HepG2 (cell line): ENCODE data around the gene RHBDD2. TPM values are rescaled to one million over a fixed set of nuclear protein-coding genes. Genes with fewer than 3 reads are reported as not detected.

ENCODE experiments used
- CREM ChIP-seq, 2 experiments: sonication (generic) in 1 of 2; formaldehyde crosslinking in 1 of 2; IDR thresholded peaks; 2 replicates each; pipeline versions ENCODE4 v1.4.0 to v1.6.1; 2016 to 2020; ENCODE audit warnings: antibody characterized with exemption in 1 of 2, mild to moderate bottlenecking in 1 of 2, missing genetic modification reagents in 1 of 2
- ETV5 ChIP-seq: IDR thresholded peaks from 2 replicates; pipeline ENCODE4 v1.6.1; 2018; ENCODE audit warnings: missing biosample characterization, missing genetic modification reagents, inconsistent platforms, borderline replicate concordance
- FOXA1 ChIP-seq, 2 experiments: fragments of 450-650 bp in 1 of 2; sonication (generic) in 1 of 2; formaldehyde crosslinking in 1 of 2; IDR thresholded peaks; 2 replicates each; pipeline versions ENCODE4 v1.4.0 to v1.6.1; 2016 to 2020; ENCODE audit warnings: missing genetic modification reagents in 1 of 2
- GFI1 ChIP-seq: sonication (generic); formaldehyde crosslinking; IDR thresholded peaks from 2 replicates; pipeline ENCODE4 v1.5.0; 2020; ENCODE audit warnings: missing genetic modification reagents, mild to moderate bottlenecking, borderline replicate concordance
- GTF2F1 ChIP-seq: fragments of 150-350 bp; IDR thresholded peaks from 2 replicates; pipeline ENCODE4 v1.6.1; 2014; ENCODE audit warnings: low read length
- IRX3 ChIP-seq: sonication (generic); formaldehyde crosslinking; IDR thresholded peaks from 2 replicates; pipeline ENCODE4 v1.8.1; 2023; ENCODE audit warnings: mild to moderate bottlenecking, low read depth, missing genetic modification reagents, borderline replicate concordance
- NFKB2 ChIP-seq: sonication (generic); formaldehyde crosslinking; IDR thresholded peaks from 2 replicates; pipeline ENCODE4 v1.4.0; 2020; ENCODE audit warnings: missing genetic modification reagents, borderline replicate concordance
- NR3C1 ChIP-seq: sonication (generic); formaldehyde crosslinking; IDR thresholded peaks from 2 replicates; pipeline ENCODE4 v1.4.0; 2020; ENCODE audit warnings: missing genetic modification reagents
- SAP130 ChIP-seq: IDR thresholded peaks from 2 replicates; pipeline ENCODE4 v1.6.1; 2016; ENCODE audit warnings: low read depth
- SNAPC2 ChIP-seq: sonication (generic); formaldehyde crosslinking; IDR thresholded peaks from 2 replicates; pipeline ENCODE4 v1.8.1; 2022; ENCODE audit warnings: mild to moderate bottlenecking, missing genetic modification reagents
- TCF7L2 ChIP-seq: IDR thresholded peaks from 2 replicates; pipeline ENCODE4 v1.6.1; 2011; ENCODE audit warnings: mild to moderate bottlenecking, low read depth, low read length, moderate library complexity
- polyA plus RNA-seq, 8 experiments: library from polyadenylated mRNA; depleted of rRNA in 3 of 8; stranded (reverse) in 7 of 8; unstranded in 1 of 8; fragments of >200 nt; fragmentation: Illumina TruSeq in 4 of 8; extraction: Trizol in 4 of 8; gene quantifications; 2 replicates each; pipeline versions ENCODE4 v1.2.1 to v1.2.3, GENCODE V29; 2011 to 2016; ENCODE audit warnings: low read depth in 4 of 8, missing spikeins in 1 of 8, mixed read lengths in 1 of 8; ENCODE audit not compliant: insufficient read depth in 1 of 8
- total RNA-seq, 5 experiments: library from RNA; depleted of rRNA; stranded (reverse); fragments of >200 nt; fragmentation: Illumina TruSeq; extraction: Trizol; gene quantifications; 2 replicates each; pipeline ENCODE4 v1.2.3, GENCODE V29; 2016; ENCODE audit warnings: low read depth in 1 of 5
- TF ChIP-seq, protein P1 (sequence below): sonication (generic); formaldehyde crosslinking; IDR thresholded peaks from 2 replicates; pipeline ENCODE4 v1.8.1; 2023; ENCODE audit warnings: mild to moderate bottlenecking, missing genetic modification reagents
- TF ChIP-seq, protein P2 (sequence below): sonication (generic); formaldehyde crosslinking; IDR thresholded peaks from one replicate; pipeline ENCODE4 v1.5.1; 2020; ENCODE audit warnings: mild to moderate bottlenecking, missing genetic modification reagents; ENCODE audit errors: not compliant biosample characterization
- TF ChIP-seq, protein P3 (sequence below): sonication (generic); formaldehyde crosslinking; IDR thresholded peaks from 2 replicates; pipeline ENCODE4 v1.5.1; 2020; ENCODE audit warnings: mild to moderate bottlenecking, missing genetic modification reagents, moderate library complexity
- TF ChIP-seq, protein P4 (sequence below): sonication (generic); formaldehyde crosslinking; IDR thresholded peaks from 2 replicates; pipeline ENCODE4 v1.4.0; 2020; ENCODE audit warnings: missing genetic modification reagents; ENCODE audit errors: not compliant biosample characterization

The RHBDD2 gene
- total and polyA plus RNA-seq, 2 of the 13 experiments (the other 11 are each of a cell fraction or from before 2014, with no cell fraction given): 23.1 to 26.4 TPM

DNA sequence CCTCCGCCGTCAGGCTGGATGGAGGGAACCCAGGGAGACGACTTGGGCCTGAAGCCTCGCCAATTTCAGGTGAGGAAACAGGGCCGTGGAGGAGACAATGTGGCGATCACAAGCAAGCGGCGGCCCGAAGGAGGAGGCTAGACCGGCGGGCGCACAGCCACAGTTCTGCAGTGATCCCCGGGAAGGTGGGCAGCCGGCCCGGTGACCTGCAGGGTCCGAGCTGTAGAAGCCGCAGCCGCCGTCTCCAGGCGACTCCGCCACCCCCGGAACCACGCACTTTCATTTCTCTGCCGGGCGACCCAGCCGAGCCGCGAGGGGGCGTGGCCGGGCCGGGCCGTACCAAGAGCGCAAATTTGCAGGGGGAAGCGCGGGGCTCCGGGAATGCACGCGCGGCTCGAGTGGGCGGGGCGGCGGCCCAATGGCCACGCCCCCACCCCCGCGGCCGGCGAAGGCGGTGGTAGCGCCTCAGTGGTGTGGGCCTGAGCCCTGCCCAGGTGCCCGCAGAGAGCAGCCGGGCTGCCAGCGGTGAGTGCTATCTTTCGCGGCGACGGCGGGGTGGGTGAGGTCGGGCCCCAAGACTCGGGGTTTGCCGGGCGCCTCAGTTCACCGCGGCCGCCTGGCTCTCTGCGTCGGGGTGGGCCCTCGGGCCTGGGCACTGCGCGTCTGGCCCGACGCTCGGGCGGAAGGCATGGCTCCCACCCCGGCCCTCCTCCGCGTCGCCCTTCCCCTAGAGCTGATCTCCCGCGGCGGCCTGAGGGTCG is 36.0 kb downstream of the RHBDD2 start, which contains the start of gene POR (continued):
- TF ChIP-seq IRX3 (CRISPR knock-in tag) (peak; percentile 64; the same call in 1 of the 2 replicates), SAP130 (peak; percentile 91), SNAPC2 (CRISPR knock-in tag) (peak; percentile 76; the same call in 1 of the 2 replicates), FOXA1 (IDR thresholded peaks at IDR 0.05) (no peak), FOXA1 (CRISPR knock-in tag; IDR thresholded peaks at IDR 0.05) (no peak; the same call in 1 of the 2 replicates), GFI1 (CRISPR knock-in tag) (peak; percentile 88), NFKB2 (peak; percentile 83), TCF7L2 (no peak), ETV5 (CRISPR knock-in tag) (peak; percentile 66), CREM (IDR thresholded peaks at IDR 0.05) (no peak), CREM (CRISPR knock-in tag; IDR thresholded peaks at IDR 0.05) (no peak), GTF2F1 (peak; percentile 64; the same call in 1 of the 2 replicates), NR3C1 (CRISPR knock-in tag) (no peak)
- TF ChIP-seq, protein P1, sequence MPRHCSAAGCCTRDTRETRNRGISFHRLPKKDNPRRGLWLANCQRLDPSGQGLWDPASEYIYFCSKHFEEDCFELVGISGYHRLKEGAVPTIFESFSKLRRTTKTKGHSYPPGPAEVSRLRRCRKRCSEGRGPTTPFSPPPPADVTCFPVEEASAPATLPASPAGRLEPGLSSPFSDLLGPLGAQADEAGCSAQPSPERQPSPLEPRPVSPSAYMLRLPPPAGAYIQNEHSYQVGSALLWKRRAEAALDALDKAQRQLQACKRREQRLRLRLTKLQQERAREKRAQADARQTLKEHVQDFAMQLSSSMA (CRISPR knock-in tag): peak; percentile 86
- TF ChIP-seq, protein P2, sequence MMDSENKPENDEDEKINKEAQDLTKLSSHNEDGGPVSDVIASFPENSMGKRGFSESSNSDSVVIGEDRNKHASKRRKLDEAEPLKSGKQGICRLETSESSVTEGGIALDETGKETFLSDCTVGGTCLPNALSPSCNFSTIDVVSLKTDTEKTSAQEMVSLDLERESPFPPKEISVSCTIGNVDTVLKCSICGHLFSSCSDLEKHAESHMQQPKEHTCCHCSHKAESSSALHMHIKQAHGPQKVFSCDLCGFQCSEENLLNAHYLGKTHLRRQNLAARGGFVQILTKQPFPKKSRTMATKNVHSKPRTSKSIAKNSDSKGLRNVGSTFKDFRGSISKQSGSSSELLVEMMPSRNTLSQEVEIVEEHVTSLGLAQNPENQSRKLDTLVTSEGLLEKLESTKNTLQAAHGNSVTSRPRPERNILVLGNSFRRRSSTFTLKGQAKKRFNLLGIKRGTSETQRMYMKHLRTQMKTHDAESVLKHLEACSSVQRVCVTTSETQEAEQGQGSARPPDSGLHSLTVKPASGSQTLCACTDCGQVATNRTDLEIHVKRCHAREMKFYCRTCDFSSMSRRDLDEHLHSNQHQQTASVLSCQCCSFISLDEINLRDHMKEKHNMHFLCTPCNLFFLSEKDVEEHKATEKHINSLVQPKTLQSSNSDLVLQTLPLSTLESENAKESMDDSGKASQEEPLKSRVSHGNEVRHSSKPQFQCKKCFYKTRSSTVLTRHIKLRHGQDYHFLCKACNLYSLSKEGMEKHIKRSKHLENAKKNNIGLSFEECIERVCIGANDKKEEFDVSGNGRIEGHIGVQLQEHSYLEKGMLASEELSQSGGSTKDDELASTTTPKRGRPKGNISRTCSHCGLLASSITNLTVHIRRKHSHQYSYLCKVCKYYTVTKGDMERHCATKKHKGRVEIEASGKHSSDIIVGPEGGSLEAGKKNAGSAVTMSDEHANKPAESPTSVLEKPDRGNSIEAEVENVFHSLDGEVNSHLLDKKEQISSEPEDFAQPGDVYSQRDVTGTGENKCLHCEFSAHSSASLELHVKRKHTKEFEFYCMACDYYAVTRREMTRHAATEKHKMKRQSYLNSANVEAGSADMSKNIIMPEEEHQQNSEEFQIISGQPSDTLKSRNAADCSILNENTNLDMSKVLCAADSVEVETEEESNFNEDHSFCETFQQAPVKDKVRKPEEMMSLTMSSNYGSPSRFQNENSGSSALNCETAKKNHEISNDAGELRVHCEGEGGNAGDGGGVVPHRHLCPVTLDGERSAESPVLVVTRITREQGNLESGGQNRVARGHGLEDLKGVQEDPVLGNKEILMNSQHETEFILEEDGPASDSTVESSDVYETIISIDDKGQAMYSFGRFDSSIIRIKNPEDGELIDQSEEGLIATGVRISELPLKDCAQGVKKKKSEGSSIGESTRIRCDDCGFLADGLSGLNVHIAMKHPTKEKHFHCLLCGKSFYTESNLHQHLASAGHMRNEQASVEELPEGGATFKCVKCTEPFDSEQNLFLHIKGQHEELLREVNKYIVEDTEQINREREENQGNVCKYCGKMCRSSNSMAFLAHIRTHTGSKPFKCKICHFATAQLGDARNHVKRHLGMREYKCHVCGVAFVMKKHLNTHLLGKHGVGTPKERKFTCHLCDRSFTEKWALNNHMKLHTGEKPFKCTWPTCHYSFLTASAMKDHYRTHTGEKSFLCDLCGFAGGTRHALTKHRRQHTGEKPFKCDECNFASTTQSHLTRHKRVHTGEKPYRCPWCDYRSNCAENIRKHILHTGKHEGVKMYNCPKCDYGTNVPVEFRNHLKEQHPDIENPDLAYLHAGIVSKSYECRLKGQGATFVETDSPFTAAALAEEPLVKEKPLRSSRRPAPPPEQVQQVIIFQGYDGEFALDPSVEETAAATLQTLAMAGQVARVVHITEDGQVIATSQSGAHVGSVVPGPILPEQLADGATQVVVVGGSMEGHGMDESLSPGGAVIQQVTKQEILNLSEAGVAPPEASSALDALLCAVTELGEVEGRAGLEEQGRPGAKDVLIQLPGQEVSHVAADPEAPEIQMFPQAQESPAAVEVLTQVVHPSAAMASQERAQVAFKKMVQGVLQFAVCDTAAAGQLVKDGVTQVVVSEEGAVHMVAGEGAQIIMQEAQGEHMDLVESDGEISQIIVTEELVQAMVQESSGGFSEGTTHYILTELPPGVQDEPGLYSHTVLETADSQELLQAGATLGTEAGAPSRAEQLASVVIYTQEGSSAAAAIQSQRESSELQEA: peak; percentile 75
- TF ChIP-seq, protein P3, sequence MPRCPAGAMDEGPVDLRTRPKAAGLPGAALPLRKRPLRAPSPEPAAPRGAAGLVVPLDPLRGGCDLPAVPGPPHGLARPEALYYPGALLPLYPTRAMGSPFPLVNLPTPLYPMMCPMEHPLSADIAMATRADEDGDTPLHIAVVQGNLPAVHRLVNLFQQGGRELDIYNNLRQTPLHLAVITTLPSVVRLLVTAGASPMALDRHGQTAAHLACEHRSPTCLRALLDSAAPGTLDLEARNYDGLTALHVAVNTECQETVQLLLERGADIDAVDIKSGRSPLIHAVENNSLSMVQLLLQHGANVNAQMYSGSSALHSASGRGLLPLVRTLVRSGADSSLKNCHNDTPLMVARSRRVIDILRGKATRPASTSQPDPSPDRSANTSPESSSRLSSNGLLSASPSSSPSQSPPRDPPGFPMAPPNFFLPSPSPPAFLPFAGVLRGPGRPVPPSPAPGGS: peak; percentile 75; the same call in 1 of the 2 replicates
- TF ChIP-seq, protein P4, sequence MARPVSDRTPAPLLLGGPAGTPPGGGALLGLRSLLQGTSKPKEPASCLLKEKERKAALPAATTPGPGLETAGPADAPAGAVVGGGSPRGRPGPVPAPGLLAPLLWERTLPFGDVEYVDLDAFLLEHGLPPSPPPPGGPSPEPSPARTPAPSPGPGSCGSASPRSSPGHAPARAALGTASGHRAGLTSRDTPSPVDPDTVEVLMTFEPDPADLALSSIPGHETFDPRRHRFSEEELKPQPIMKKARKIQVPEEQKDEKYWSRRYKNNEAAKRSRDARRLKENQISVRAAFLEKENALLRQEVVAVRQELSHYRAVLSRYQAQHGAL (CRISPR knock-in tag): peak; percentile 82
